BE2C (cell line): ENCODE data around the gene PDLIM7.

Experiments used
- DNase-seq: peaks from one replicate; pipeline ENCODE4 v3.0.0-alpha.2; 2020
- H3K27me3 ChIP-seq: fragments of 250-450 bp; sonication (Bioruptor Pico); 2 replicates; pipeline ENCODE4 v1.5.1; 2020; ENCODE audit warnings: mild to moderate bottlenecking
- H3K36me3 ChIP-seq: fragments of 250-450 bp; sonication (Bioruptor Pico); 2 replicates; pipeline ENCODE4 v1.5.1; 2020; ENCODE audit warnings: mild to moderate bottlenecking
- H3K4me1 ChIP-seq: fragments of 250-450 bp; sonication (Bioruptor Pico); 2 replicates; pipeline ENCODE4 v1.5.1; 2020
- H3K4me3 ChIP-seq: 2 replicates; pipeline ENCODE4 v1.5.1; 2011; ENCODE audit warnings: low read depth, low read length
- H3K9me3 ChIP-seq: fragments of 250-450 bp; sonication (Bioruptor Pico); 2 replicates; pipeline ENCODE4 v1.5.1; 2020
- CTCF ChIP-seq: IDR thresholded peaks from 2 replicates; pipeline ENCODE4 v1.5.1; 2012; ENCODE audit warnings: mild to moderate bottlenecking, low read depth, low read length

PDLIM7 gene

GRCh38 chr5:177491429-177491945, 5.9 kb downstream of the PDLIM7 start:
- no peak overlapping the region for H3K4me3 ChIP-seq
- DNase-seq, result peak; percentile 89
- peak; percentile 68 for TF ChIP-seq CTCF
- no peaks in the 10 kb centered on the region for H3K9me3 ChIP-seq
- peaks cover 29% of the 10 kb centered on the region for H3K4me1 ChIP-seq
- H3K36me3 ChIP-seq, result peaks cover 33% of the 10 kb centered on the region
- H3K27me3 ChIP-seq, result no peaks in the 10 kb centered on the region

GRCh38 chr5:177490992-177491391, 6.4 kb downstream of the PDLIM7 start:
- no peak for TF ChIP-seq CTCF
- Histone ChIP-seq H3K4me3 (no peak overlapping the region), H3K4me1 (peaks cover 25% of the 10 kb centered on the region), H3K27me3 (no peaks in the 10 kb centered on the region), H3K9me3 (no peaks in the 10 kb centered on the region), H3K36me3 (peaks cover 33% of the 10 kb centered on the region)
- DNase-seq, result no peak

- no peaks in the 10 kb centered on the region for H3K27me3 ChIP-seq
- DNase-seq, result no peak
- TF ChIP-seq CTCF, result no peak
- no peaks in the 10 kb centered on the region for H3K9me3 ChIP-seq
- H3K36me3 ChIP-seq, result peaks cover 33% of the 10 kb centered on the region
- H3K4me3 ChIP-seq, result no peak overlapping the region
- H3K4me1 ChIP-seq, result peaks cover 19% of the 10 kb centered on the region
Observed at GRCh38 chr5:177490311-177490991, 7.0 kb downstream of the PDLIM7 start.

GRCh38 chr5:177489119-177489716, 8.2 kb downstream of the PDLIM7 start:
- Histone ChIP-seq H3K9me3 (no peaks in the 10 kb centered on the region), H3K4me1 (peaks cover 9% of the 10 kb centered on the region), H3K27me3 (no peaks in the 10 kb centered on the region), H3K4me3 (no peak overlapping the region), H3K36me3 (peaks cover 30% of the 10 kb centered on the region)
- peak; percentile 60 for TF ChIP-seq CTCF
- DNase-seq, result peak; percentile 85

GRCh38 chr5:177487975-177488374, 9.4 kb downstream of the PDLIM7 start:
- Histone ChIP-seq H3K27me3 (no peaks in the 10 kb centered on the region), H3K4me3 (no peak overlapping the region), H3K36me3 (peaks cover 30% of the 10 kb centered on the region), H3K9me3 (no peaks in the 10 kb centered on the region), H3K4me1 (peaks cover 6% of the 10 kb centered on the region; the same call in 1 of the 2 replicates)
- 0 out of 2 replicates have a peak, but pooled peaks have one; percentile 8 for TF ChIP-seq CTCF
- no peak for DNase-seq

- Histone ChIP-seq H3K9me3 (no peaks in the 10 kb centered on the region), H3K36me3 (peaks cover 28% of the 10 kb centered on the region), H3K27me3 (no peaks in the 10 kb centered on the region), H3K4me3 (no peak overlapping the region), H3K4me1 (peaks cover 6% of the 10 kb centered on the region; the same call in 1 of the 2 replicates)
- no peak for DNase-seq
- no peak for TF ChIP-seq CTCF
Observed at GRCh38 chr5:177487144-177487543, 10.3 kb downstream of the PDLIM7 start.
